ENCODE data around the gene RASAL2. TPM values are rescaled to one million over a fixed set of nuclear protein-coding genes. Genes with fewer than 3 reads are reported as not detected.

RASAL2 gene
- total RNA-seq, 3 donors from 2014 or later = 28.5 to 41.0 (median 40.5) TPM

GRCh38 chr1:178490136-178490535 lies 396.2 kb downstream of the RASAL2 start:
- no peak overlapping the region for H3K27ac ChIP-seq
- H3K36me3 ChIP-seq = no peaks in the 10 kb centered on the region
- no peaks in the 10 kb centered on the region for H3K27me3 ChIP-seq
- intact Hi-C loops (cut with DNase I; ENCODE audit: low total_unique reads) = no loop called here
- no peaks in the 10 kb centered on the region for H3K9me3 ChIP-seq
- H3K4me1 ChIP-seq = no peaks in the 10 kb centered on the region
- no peak overlapping the region for H3K4me3 ChIP-seq
- DNase-seq (ENCODE audit: low spot score in 2 of 2) = no peak
- TF ChIP-seq, protein P1, sequence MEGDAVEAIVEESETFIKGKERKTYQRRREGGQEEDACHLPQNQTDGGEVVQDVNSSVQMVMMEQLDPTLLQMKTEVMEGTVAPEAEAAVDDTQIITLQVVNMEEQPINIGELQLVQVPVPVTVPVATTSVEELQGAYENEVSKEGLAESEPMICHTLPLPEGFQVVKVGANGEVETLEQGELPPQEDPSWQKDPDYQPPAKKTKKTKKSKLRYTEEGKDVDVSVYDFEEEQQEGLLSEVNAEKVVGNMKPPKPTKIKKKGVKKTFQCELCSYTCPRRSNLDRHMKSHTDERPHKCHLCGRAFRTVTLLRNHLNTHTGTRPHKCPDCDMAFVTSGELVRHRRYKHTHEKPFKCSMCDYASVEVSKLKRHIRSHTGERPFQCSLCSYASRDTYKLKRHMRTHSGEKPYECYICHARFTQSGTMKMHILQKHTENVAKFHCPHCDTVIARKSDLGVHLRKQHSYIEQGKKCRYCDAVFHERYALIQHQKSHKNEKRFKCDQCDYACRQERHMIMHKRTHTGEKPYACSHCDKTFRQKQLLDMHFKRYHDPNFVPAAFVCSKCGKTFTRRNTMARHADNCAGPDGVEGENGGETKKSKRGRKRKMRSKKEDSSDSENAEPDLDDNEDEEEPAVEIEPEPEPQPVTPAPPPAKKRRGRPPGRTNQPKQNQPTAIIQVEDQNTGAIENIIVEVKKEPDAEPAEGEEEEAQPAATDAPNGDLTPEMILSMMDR (IDR thresholded peaks at IDR 0.05) = no peak
- TF ChIP-seq POLR2AphosphoS5 (IDR thresholded peaks at IDR 0.05) (no peak), POLR2A (IDR thresholded peaks at IDR 0.05) (no peak)

DNA sequence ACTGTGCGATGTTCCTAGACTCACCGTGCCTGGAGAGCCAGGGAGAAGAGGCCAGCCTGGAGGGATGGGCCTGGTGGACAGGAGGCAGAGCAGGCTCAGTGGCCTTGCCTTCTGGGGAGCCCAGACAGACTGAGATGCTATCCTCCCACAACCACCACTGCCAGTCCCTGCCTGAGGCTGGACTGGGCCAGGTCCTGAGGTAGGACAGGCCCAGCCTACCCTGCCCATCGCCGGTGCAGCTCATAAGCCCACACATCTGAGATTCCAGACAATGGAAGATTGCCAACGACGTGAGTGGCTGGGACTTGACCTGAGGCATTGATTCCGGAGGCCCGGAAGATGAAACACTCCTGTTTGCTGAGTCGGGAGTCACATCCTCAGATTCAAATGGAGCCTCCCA lies 397.1 kb downstream of the RASAL2 start:
- intact Hi-C loops (cut with DNase I; ENCODE audit: low total_unique reads) = no loop called here
- H3K9me3 ChIP-seq = no peaks in the 10 kb centered on the region
- no peaks in the 10 kb centered on the region for H3K36me3 ChIP-seq
- TF ChIP-seq, protein P1 (IDR thresholded peaks at IDR 0.05) = no peak
- TF ChIP-seq POLR2AphosphoS5 (IDR thresholded peaks at IDR 0.05) (no peak), POLR2A (IDR thresholded peaks at IDR 0.05) (no peak)
- H3K27me3 ChIP-seq = no peaks in the 10 kb centered on the region
- no peaks in the 10 kb centered on the region for H3K4me1 ChIP-seq
- no peak overlapping the region for H3K4me3 ChIP-seq
- H3K27ac ChIP-seq = no peak overlapping the region
- no peak for DNase-seq (ENCODE audit: low spot score in 2 of 2)

- Histone ChIP-seq H3K4me3 (no peak overlapping the region), H3K4me1 (no peaks in the 10 kb centered on the region), H3K27ac (no peak overlapping the region), H3K36me3 (no peaks in the 10 kb centered on the region), H3K27me3 (no peaks in the 10 kb centered on the region), H3K9me3 (no peaks in the 10 kb centered on the region)
- no peak for DNase-seq (ENCODE audit: low spot score in 2 of 2)
- intact Hi-C loops (cut with DNase I; ENCODE audit: low total_unique reads) = no loop called here
- TF ChIP-seq POLR2A (IDR thresholded peaks at IDR 0.05) (no peak), POLR2AphosphoS5 (IDR thresholded peaks at IDR 0.05) (no peak)
- TF ChIP-seq, protein P1 (IDR thresholded peaks at IDR 0.05) = no peak
These were observed 397.8 kb downstream of the RASAL2 start for GRCh38 chr1:178491721-178492120.

- no peaks in the 10 kb centered on the region for H3K27me3 ChIP-seq
- no peak for TF ChIP-seq POLR2A (IDR thresholded peaks at IDR 0.05)
- TF ChIP-seq, protein P1 (IDR thresholded peaks at IDR 0.05) = no peak
- no peak for TF ChIP-seq POLR2AphosphoS5 (IDR thresholded peaks at IDR 0.05)
- H3K36me3 ChIP-seq = no peaks in the 10 kb centered on the region
- no peak overlapping the region for H3K27ac ChIP-seq
- no peaks in the 10 kb centered on the region for H3K4me1 ChIP-seq
- no peak overlapping the region for H3K4me3 ChIP-seq
- no peaks in the 10 kb centered on the region for H3K9me3 ChIP-seq
- DNase-seq (ENCODE audit: low spot score in 2 of 2) = no peak
- intact Hi-C loops (cut with DNase I; ENCODE audit: low total_unique reads) = no loop called here
These were observed 398.4 kb downstream of the RASAL2 start for GRCh38 chr1:178492341-178492740.

GRCh38 chr1:178493301-178493741 lies 399.4 kb downstream of the RASAL2 start:
- Histone ChIP-seq H3K27me3 (no peaks in the 10 kb centered on the region), H3K4me1 (no peaks in the 10 kb centered on the region), H3K9me3 (no peaks in the 10 kb centered on the region), H3K36me3 (no peaks in the 10 kb centered on the region), H3K4me3 (no peak overlapping the region), H3K27ac (no peak overlapping the region)
- TF ChIP-seq POLR2A (IDR thresholded peaks at IDR 0.05) = no peak
- TF ChIP-seq, protein P1 (IDR thresholded peaks at IDR 0.05) = no peak
- TF ChIP-seq POLR2AphosphoS5 (IDR thresholded peaks at IDR 0.05) = no peak
- DNase-seq (ENCODE audit: low spot score in 2 of 2) = no peak
- intact Hi-C loops (cut with DNase I; ENCODE audit: low total_unique reads) = no loop called here
